HFF-Myc (cell line): Measurements from ENCODE around the gene MFSD6L.

Experiments
- DNase-seq: peaks from one replicate; pipeline ENCODE4 v3.0.0-alpha.2; 2011; ENCODE audit warnings: low read depth; ENCODE audit errors: extremely low read depth
- H3K4me3 ChIP-seq: replicated peaks from 2 replicates; pipeline ENCODE4 v1.5.1; 2011; ENCODE audit warnings: low read depth, mild to moderate bottlenecking, control low read depth, low read length
- TF ChIP-seq, protein P1 (sequence below): IDR thresholded peaks from 2 replicates; pipeline ENCODE4 v1.5.1; 2012; ENCODE audit warnings: mild to moderate bottlenecking, low read depth, low read length, control low read depth; ENCODE audit errors: missing control alignments

The MFSD6L gene

GRCh38 chr17:8791910-8792270 lies 7.3 kb downstream of the MFSD6L start:
- TF ChIP-seq, protein P1, sequence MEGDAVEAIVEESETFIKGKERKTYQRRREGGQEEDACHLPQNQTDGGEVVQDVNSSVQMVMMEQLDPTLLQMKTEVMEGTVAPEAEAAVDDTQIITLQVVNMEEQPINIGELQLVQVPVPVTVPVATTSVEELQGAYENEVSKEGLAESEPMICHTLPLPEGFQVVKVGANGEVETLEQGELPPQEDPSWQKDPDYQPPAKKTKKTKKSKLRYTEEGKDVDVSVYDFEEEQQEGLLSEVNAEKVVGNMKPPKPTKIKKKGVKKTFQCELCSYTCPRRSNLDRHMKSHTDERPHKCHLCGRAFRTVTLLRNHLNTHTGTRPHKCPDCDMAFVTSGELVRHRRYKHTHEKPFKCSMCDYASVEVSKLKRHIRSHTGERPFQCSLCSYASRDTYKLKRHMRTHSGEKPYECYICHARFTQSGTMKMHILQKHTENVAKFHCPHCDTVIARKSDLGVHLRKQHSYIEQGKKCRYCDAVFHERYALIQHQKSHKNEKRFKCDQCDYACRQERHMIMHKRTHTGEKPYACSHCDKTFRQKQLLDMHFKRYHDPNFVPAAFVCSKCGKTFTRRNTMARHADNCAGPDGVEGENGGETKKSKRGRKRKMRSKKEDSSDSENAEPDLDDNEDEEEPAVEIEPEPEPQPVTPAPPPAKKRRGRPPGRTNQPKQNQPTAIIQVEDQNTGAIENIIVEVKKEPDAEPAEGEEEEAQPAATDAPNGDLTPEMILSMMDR = no peak
- no peak for DNase-seq
- H3K4me3 ChIP-seq = no peak overlapping the region

DNA sequence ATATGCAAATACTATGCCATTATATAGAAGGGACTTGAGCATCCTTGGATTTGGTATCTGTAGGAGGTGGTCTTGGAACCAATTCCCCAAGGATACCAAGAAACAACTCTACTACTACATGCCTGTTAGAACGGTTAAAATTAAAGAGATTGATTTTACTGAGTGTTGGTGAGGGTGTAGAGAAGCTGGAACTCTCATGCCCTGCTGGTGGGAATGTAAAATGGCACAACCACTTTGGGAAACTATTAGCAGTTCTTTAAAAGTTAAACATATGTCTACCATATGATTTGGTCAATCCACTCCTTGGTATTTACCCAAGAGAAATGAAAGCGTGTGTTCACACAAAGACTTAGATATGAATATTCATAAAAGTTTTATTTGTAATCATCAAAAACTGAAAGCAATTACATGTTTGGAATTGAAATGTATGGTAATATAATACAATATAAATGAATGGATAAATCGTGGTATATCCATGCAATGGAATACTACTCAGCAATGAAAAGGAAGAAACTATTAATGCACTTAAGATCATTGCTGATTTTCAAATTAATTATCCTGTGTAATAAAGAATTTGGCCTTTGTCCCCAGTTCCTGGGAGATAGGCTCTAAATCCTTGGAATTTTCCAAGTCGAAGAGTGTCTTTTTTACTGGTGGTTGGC lies 7.8 kb downstream of the MFSD6L start:
- TF ChIP-seq, protein P1 = no peak
- DNase-seq = no peak
- no peak overlapping the region for H3K4me3 ChIP-seq

DNA sequence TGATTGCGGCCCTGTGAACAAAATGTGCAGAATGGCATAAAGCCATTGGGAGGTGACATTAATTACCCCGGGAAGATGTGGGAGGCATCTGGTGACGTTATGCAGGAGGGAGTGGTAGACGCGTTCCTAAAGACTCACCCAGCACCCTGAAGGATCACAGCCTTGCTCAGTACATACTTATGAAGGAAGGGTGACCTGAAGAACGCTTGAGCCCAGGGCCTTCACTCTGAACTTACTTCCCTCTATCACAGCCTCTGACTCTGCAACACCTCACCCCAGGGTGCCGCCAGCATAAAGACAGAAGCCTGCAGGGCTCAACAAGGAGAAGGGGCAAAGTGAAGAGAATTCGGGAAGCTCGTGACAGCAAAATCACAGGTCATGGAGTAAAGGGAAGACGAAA lies 9.4 kb downstream of the MFSD6L start:
- no peak for DNase-seq
- TF ChIP-seq, protein P1 = no peak
- H3K4me3 ChIP-seq = no peak overlapping the region

GRCh38 chr17:8788998-8789397 lies 10.2 kb downstream of the MFSD6L start:
- H3K4me3 ChIP-seq = no peak overlapping the region
- TF ChIP-seq, protein P1 = no peak
- no peak for DNase-seq

GRCh38 chr17:8785547-8786413 lies 13.4 kb downstream of the MFSD6L start:
- DNase-seq = peak; percentile 45
- TF ChIP-seq, protein P1 = peak; percentile 94
- H3K4me3 ChIP-seq = no peak overlapping the region

DNA sequence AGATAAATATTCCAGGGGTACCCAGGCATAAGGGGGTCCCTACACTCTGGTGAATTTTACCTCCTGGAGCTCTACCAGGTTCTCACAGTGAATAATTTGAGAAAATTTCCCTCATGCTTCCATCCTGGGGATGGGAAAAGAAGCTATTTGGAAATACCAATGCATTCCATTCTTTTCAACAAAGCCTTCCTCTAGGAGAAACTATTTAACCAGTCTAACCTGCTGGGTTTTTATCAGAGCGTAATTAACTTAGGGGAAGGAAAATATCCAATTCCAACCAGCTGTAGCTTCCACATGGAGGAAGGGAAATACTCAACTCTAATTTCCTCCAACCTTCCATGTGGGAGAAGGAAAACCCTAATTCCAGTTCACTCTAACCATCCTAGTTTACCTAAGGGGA lies 17.0 kb downstream of the MFSD6L start:
- DNase-seq = no peak
- no peak overlapping the region for H3K4me3 ChIP-seq
- TF ChIP-seq, protein P1 = no peak

- no peak for DNase-seq
- no peak overlapping the region for H3K4me3 ChIP-seq
- TF ChIP-seq, protein P1 = no peak
Measured at GRCh38 chr17:8781776-8782175, 17.4 kb downstream of the MFSD6L start.
